Stimulated activated naive CD8-positive, alpha-beta T cell treated with anti-CD3 and anti-CD28 coated beads, Interleukin-15, Interleukin-2, amounts not matched to agents 100 U/mL and 50 U/mL, for 24 hours (primary cell): ENCODE measurements around the gene RERGL.
"Not testable (repeated sequence)": the region's sequence is repeated elsewhere in the genome, so short reads cannot be mapped to it uniquely, and the experiment has no call there.

Experiments
- ATAC-seq: fragments of 150-1000 bp; cut with Tn5 transposase; one replicate; pipeline ENCODE4 v1.10.0; 2021
- DNase-seq: peaks from one replicate; pipeline ENCODE4 v3.0.0; 2021

RERGL gene, protein sequence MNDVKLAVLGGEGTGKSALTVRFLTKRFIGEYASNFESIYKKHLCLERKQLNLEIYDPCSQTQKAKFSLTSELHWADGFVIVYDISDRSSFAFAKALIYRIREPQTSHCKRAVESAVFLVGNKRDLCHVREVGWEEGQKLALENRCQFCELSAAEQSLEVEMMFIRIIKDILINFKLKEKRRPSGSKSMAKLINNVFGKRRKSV

DNA sequence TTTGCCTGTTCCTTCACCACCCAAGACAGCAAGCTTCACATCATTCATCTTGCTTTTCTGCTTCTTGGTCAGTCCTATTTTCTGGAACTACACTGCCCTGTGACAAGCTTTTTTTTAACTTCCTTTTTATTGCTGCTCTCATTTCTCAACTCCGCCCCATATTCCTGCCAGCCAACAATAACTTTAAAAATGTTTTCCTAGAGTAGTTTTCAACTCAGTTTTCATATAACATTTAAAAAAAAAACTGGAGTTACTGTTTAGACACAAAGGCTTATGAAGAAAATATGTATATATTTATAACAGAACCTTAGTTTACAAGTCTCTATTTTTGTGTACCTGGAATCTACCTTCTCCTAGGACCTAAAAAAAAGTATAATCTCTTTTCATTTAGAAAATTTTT is at the start of gene RERGL:
Gene RERGL (minus strand): TSS at position 101 of the 400 bp plus-strand sequence. CDS start 53 bp downstream, at position 48.
- no peak for DNase-seq

DNA sequence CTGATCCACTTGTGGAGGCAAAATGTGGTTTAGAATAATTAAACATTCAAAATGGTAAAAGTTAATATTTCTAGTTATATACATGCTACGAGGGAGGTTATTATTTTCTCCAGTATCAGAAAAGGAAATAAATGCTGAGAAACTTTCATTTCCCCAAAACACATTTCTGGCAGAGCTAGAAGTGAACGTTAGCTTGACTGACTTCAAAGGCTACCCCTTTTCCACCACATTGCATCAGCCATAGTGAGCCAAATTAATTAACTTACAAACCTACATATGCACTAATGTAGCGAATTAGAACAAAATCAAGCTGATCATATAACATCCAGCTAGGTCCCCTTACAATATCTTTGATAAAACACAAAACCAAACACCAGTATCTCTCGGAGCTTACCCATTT is 49.3 kb upstream of the RERGL start:
- ATAC-seq (no peak), DNase-seq (no peak)

More for the DNA sequence above, at the start of gene RERGL:
- ATAC-seq: no peak

DNA sequence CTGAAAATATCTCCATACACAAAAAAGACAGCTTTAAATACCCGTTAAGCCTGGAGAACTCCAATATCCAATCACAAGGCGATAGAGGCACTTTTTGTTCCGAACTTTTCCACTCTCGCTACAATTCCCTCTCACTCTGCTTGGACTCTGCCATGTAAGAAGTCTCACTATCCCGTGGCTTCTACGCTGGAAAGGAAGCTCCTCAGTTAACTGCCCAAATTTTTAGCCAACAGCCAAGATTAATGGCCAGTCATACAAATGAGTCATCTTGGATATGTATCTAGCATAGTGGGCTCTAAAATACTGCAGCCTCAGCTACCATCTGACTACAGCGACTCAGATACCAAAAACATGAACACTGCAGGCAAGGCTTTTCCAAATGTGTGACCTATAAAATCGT is 45.5 kb upstream of the RERGL start:
- ATAC-seq (no peak), DNase-seq (no peak)

DNA sequence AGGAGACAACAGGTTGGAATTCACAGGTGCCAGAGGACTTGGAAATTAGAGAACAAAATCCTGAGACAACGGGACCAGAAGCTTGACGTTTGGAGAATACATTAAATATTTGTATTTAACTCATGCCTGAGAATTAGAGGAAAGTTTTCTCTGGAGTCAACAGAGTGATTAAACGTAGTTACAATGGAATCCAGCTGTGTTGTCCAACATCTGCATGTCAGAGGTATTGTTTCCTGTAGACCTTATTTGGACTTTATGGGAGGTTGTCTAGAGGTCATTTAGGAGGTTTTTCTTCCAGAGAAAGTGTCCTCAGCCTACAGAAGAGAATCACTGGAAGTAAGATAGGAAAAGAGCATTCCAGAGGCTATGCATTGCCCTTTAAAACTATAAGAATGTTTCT is 45.1 kb upstream of the RERGL start:
- no peak for DNase-seq
- ATAC-seq: no peak

DNA sequence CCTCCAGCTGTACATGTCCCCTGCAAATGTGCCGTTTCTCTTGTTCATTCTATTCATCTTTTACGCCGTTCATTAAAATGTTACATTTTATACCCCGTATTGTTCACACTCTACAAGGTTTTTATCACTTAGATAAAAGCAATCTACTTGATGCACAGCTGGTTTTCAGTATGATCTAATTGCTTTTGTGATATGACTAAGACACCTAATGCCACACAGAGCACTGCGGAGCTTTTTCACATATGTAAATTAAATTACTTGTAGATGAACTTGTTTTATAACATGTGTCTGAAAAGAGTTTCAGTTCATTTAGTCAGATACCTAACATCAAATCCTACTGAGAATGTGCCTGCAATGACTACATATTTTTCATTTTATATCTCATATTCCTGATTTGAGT is 40.9 kb upstream of the RERGL start:
- ATAC-seq (no peak), DNase-seq (no peak)

DNA sequence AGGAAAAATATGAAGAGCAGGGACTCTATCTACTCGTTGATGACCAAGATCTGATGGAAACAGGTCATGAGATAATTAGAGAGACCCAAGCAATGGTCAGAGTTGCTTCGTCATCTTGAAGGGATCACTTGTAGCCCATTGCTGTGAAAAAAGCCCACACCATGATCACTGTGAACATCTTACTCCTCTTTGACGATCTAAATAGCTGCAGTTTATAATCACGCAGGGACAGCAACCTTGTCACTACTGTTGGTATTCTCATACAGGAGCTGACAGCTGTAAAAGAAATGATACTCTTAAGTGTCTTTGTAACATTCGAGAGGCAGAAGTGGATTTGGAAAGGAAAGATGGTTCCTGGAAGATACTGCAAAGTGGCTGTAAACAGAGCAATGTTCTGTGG is 33.7 kb upstream of the RERGL start:
- DNase-seq (no peak), ATAC-seq (no peak)

DNA sequence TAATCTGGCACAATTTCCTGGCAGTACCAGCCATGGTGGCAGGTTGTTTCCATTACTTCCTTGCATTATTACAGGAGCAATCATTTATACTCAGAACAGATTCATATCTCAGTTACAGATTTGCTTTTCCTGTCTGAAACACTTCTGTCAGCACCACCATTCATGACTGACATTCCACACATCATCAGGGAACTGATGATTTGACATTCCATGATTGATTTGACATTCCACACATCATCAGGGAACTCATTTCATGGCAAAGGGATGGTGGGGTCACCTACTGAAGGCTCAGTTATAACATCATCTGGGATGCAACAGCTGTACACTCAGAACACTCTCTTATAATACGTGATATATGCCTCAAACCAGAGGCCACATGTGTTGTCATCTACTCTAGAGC is 30.9 kb upstream of the RERGL start:
- DNase-seq (no peak), ATAC-seq (no peak)

DNA sequence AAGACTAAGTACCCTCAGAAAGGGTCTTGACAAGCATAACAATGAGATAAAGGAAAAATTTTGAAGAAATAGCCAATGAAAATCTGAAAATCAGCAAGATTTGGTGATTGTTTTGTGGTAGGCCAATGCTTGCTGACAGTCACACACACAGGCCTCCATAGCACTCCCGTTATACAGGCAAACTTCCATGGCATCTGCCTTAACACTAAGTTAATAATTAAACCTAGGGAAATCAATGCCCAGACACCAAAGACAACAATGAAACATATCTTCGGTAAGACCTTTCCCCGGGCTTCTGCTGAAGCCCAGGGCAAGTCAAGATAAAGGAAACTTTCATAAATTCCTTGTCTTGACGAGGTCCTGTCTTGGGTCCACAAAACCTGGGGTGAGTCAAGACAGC is 18.6 kb upstream of the RERGL start:
- DNase-seq (no peak), ATAC-seq (no peak)

DNA sequence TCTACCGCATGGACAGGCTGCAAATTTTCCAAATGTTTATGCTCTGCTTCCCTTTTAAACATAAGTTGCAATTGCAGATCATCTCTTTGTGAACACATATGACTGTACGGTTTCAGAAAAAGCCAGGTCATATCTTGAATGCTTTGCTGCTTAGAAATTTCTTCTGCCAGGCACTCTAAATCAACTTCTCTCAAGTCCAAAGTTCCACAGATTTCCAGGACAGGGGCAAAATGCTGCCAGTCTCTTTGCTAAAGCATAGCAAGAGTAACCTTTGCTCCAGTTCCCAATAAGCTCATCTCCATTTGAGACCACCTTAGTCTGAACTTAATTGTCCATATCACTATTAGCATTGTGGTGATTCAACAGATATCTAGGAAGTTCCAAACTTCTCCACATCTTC is 13.6 kb upstream of the RERGL start:
- DNase-seq (no peak), ATAC-seq (no peak)

DNA sequence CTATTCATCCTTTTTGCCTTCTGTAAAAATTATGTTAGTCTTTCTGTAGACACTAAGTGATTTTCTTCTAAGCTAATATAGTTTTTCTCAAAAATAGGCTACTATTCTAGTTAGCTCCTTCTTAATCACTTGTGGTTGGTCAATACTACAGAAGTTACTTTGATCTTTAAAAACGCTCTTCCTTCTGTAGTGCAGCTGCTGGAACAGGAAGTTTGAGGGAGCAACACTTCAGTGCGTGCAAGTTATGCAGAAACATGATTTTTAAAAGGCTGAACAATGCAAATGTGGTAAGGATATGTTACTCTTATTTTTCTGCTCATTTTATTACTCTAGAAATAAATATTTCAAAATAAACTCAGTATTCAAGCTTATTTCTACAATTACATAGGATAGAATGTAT is 11.1 kb upstream of the RERGL start:
- DNase-seq (no peak), ATAC-seq (no peak)

DNA sequence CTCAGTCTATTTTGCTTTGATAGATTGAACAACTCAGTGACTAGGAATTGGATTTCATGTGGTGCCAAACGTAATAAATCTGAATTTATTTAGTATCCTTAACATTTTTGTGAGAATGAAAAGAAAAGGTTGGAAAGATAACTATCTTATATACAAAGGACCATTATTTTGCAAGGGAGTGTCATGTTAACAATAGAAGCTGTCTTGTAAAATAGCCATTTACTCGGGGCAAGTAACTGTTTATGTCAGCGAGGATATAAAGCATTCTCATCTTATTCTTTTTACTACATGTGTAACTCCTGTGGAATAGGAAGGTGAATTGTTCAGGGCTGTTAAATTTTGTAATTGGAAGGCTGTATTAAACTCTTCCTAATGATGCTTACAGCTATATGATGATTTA is 5.9 kb downstream of the RERGL start:
- ATAC-seq (no peak), DNase-seq (no peak)

DNA sequence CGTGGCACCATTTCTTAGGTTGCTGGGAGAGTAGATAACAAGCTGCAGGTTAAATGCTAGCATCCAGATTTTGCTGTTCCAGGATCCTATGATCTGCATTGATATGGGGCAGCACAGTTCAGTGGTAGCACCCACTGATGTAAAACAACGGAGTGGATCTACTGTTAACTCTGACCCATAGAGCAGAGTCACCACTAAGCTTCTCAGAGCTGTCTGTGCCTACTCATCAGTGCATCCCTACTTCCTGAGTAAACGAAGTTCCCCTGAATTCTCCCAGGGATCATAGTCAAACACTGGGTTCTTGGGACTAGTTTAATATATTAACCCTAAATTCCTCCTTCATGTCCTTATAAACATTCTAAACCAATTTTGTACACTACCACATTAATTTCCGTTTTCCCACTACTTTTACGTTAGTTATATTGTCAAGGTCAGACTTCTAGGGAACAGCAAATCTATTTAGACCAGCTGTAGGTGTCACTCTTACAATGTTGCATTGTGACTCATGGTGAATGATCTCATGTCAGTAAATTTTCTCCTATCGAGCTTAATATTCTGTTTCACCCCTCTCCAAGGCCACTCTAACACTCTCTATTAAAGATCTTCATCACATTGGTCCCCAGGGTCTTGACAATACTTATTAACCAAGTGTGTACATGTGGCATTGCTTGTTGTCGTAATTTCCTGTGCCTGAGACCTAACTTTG is 10.3 kb downstream of the RERGL start:
- DNase-seq (no peak), ATAC-seq (no peak)

DNA sequence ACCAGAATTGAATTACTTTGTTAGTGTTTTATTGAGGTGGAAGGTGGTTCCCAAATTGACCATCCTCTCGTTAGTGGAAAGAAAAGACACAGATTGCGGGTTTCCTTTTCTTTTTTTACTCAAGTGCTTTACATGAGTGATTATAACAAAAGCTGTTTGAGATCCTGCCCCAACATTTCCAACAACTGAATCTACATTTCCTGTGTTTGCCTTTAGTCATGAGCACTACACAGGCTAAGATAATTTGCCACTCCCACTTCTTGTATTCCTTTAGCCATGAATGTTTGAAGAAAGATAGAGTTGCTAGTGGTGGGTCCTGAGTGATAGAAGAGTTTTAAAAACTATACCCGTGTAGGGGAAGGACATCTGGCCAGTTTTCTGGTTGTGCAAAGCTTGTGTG is 16.0 kb downstream of the RERGL start:
- DNase-seq (no peak), ATAC-seq (no peak)

DNA sequence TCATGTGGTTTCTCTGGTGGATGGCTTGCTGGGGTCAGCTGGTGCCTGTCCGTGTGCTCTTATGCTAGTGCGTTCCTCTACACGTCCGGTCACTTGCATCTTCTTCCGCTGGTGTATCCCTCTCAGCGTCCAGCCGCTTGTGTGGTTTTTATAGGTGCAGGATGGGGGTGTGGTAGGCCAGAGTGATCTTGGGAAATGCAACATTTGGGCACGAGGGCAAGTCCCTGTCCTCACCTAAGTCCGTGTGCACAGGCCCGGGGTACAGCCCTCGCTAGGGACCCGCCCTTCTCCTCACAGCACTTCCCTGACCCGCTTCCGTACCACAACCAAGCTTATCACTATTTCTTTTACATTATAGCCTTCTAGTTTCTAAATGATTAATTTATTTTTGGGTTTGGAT is 17.3 kb downstream of the RERGL start:
- ATAC-seq: no peak
- no peak for DNase-seq

DNA sequence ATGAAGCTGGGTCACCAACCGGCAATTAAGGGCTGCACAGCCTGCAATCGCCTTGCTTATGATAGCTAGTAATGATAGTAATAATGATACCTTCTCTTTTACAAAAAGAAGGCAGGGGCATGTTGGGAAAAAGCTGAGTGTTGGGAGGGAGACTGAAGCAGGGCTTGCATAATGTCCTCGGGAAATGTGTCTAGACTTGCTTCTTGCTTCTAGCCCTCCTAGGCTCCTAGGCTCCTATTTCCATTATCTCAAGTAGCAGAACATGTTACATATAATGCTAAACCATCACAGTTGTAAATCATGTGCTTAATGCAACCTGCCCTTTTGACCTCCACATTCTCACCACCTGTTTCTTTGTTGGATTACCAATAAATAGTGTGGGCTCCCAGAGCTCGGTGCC is 18.7 kb downstream of the RERGL start:
- no peak for DNase-seq
- no peak for ATAC-seq

DNA sequence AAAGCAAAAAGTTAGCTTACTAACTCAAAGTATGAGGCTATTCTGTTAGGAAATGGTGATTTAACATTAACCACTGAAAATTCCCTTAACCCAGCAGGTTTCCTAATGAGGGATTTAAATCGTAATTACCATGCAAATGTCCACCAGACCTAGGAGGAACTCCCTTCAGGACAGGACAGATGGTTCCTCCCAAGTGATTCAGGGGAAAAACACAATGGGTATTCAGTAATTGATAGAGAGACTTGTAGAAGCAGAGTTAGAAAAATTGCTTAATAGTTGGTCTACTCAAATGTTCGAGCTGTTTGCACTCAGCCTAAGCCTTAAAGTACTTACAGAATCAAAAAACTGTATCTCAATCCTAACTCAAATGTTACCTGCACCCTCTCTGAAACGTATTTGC is 21.6 kb downstream of the RERGL start:
- ATAC-seq: no peak
- no peak for DNase-seq

DNA sequence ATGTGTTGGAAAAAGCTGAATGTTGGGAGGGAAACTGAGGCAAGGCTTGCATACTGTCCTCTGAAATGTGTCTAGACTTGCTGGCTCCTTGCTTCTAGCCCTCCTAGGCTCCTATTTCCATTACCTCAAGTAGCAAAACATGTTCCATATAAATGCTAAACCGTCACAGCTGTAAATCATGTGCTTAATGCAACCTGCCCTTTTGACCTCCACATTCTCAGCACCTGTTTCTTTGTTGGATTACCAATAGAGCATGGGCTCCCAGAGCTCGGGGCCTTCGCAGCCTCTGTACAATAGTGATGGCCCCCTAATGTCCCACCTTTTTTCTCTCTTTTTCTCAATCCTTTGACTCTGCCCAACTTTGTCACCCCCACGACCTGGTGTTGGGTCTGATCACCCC is 23.3 kb downstream of the RERGL start:
- ATAC-seq (no peak), DNase-seq (no peak)

DNA sequence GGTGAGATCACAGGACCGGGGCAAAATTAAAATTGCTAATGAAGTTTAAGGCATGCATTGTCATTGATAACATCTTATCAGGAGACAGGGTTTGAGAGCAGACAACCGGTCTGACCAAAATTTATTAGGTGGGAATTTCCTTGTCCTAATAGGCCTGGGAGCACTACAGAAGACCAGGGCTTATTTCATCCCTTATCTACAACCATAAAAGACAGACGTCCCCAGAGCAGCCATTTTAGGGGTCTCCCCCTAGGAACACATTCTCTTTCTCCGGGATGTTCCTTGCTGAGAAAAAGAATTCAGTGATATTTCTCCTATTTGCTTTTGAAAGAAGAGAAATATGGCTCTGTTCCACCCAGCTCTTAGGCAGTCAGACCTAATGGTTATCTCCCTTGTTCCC is 27.1 kb downstream of the RERGL start:
- not testable (repeated sequence) for DNase-seq, ATAC-seq

DNA sequence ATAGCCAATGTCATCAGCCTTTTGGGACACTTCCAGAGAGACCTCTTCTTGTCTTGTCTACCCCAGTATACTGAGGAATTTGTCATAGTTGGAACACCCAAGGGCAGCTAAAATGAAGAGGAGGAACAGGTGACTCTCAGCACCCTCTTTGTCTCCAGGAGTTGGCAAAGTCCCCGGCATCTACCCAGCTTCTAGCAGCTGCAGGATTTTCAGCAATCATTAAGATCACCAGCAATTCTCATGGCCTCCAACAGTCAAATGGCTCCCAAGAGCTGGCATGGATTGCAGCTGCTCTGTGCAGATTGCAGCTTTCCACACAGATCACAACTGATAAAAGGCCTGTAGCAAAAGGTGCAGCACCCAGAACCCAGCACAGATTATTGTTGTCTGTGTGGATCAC is 32.9 kb downstream of the RERGL start:
- no peak for ATAC-seq

DNA sequence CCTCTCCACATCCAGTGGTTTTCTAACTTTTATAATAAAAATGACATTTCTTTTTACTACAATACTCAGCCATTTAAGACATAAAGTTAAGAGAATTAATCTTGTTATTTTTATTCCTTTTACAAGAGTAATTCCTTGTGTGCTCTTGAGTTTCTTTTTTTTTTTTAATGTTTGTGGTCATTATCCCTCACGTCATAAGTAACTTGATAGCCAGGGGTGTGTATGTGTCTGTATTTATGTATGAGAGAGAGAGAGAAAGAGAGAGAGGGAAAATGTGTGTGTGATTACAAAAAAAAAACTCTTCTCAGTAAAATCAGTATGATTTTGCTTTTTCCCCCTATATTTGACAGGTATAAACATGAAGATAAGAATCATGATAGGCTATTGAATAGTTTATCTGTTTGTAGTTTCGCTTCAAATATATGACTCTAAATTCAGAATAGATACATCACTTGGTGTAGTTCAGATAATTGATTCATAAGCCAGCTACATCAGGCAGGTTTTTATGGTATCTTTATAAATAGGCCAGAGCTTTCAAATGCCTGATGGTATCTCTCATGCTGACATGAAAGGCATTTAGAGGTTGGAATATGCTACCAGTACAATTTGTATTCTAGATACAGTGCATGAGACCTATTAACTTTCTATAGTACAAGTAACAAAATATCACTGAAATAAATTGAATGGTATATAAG is 34.9 kb downstream of the RERGL start:
- no peak for ATAC-seq
- no peak for DNase-seq

More for the DNA sequence above, 32.9 kb downstream of the RERGL start:
- no peak for DNase-seq

DNA sequence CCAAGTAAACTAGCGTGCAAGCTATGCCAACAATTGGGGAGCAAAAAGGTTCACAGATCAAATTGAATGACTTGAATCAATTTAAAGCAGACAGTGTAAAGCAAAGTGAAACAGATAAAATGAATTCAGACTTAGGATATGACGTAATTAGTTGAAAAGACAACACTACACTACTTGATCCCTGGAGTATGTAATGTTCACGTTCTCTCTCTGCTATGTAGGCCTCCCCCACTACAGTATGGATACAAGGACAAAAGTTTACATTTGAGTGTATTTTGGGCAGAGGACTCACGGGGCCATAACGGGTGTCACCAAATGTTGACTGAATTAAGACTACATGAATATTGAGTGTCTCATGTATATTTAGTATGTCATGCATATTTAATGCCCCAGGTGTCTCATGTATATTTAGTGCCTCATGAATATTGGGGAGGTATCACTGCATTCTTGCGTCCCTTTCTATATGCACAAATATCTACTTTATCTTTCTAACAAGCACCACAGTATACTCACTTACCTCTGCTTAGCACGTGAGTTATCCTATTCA is 44.5 kb downstream of the RERGL start:
- DNase-seq: no peak
- ATAC-seq: no peak

DNA sequence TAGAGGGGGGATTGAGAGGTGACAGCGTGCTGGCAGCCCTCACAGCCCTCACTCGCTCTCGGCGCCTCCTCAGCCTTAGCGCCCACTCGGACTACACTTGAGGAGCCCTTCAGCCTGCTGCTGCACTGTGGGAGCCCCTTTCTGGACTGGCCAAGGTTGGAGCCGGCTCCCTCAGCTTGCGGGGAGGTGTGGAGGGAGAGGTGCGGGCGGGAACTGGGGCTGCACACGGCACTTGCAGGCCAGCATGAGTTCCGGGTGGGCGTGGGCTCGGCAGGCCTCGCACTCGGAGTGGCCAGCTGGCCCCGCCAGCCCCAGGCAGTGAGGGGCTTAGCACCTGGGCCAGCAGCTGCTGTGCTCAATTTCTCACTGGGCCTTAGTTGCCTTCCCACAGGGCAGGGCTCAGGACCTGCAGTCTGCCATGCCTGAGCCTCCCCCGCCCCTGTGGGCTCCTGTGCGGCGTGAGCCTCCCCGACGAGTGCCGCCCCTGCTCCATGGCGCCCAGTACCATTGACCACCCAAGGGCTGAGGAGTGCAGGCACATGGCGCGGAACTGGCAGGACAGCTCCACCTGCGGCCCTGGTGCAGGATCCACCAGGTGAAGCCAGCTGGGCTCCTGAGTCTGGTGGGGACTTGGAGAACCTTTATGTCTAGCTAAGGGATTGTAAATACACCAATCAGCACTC is 49.8 kb downstream of the RERGL start:
- not testable (repeated sequence) for DNase-seq, ATAC-seq
